ENCODE results near the gene SP6.

SP6 gene

GRCh38 chr17:47879776-47880454 is 29.0 kb upstream of the SP6 start:
- no peak for DNase-seq (ENCODE audit: low read depth)

GRCh38 chr17:47879028-47879585 is 28.1 kb upstream of the SP6 start:
- no peak for DNase-seq (ENCODE audit: low read depth)

GRCh38 chr17:47878203-47879027 is 27.5 kb upstream of the SP6 start:
- DNase-seq (ENCODE audit: low read depth): no peak

- DNase-seq (ENCODE audit: low read depth): no peak
Measured at GRCh38 chr17:47877368-47878034, 26.5 kb upstream of the SP6 start.

GRCh38 chr17:47875011-47875985 is 24.3 kb upstream of the SP6 start:
- no peak for DNase-seq (ENCODE audit: low read depth)

- DNase-seq (ENCODE audit: low read depth): no peak
Measured at GRCh38 chr17:47873200-47874090, 22.5 kb upstream of the SP6 start.

- DNase-seq (ENCODE audit: low read depth): no peak
Measured at GRCh38 chr17:47872651-47873161, 21.7 kb upstream of the SP6 start.

- no peak for DNase-seq (ENCODE audit: low read depth)
Measured at GRCh38 chr17:47872019-47872650, 21.2 kb upstream of the SP6 start.

GRCh38 chr17:47871048-47871447 is 20.1 kb upstream of the SP6 start:
- DNase-seq (ENCODE audit: low read depth): no peak

- DNase-seq (ENCODE audit: low read depth): no peak
Measured at GRCh38 chr17:47870056-47870455, 19.1 kb upstream of the SP6 start.

- DNase-seq (ENCODE audit: low read depth): no peak
Measured at GRCh38 chr17:47869114-47869513, 18.2 kb upstream of the SP6 start.

- DNase-seq (ENCODE audit: low read depth): no peak
Measured at GRCh38 chr17:47867813-47868533, 17.0 kb upstream of the SP6 start.

GRCh38 chr17:47866941-47867340 is 16.0 kb upstream of the SP6 start:
- DNase-seq (ENCODE audit: low read depth): no peak

GRCh38 chr17:47864791-47865216 is 13.8 kb upstream of the SP6 start:
- no peak for DNase-seq (ENCODE audit: low read depth)

- DNase-seq (ENCODE audit: low read depth): no peak
Measured at GRCh38 chr17:47862621-47863440, 11.9 kb upstream of the SP6 start.

- no peak for DNase-seq (ENCODE audit: low read depth)
Measured at GRCh38 chr17:47860386-47860785, 9.4 kb upstream of the SP6 start.

- no peak for DNase-seq (ENCODE audit: low read depth)
Measured at GRCh38 chr17:47857551-47858455, 6.8 kb upstream of the SP6 start.

All from activated T-helper 1 cell treated with Interleukin-2 at 50 U/mL for 16 hours (primary cell).